Loucy (cell line): ENCODE measurements around the gene MAS1L.

Source experiments
- H2AFZ ChIP-seq: fragments of 200-600 bp; sonication (generic); 2 replicates; pipeline ENCODE4 v1.6.0; 2016; ENCODE audit warnings: antibody characterized with exemption, mild to moderate bottlenecking, low read length, moderate library complexity
- H3F3A ChIP-seq: fragments of 200-600 bp; 2 replicates; pipeline ENCODE4 v1.6.0; 2016; ENCODE audit warnings: antibody characterized with exemption, low read depth, mild to moderate bottlenecking
- H3K27me3 ChIP-seq: fragments of 200-600 bp; sonication (generic); 2 replicates; pipeline ENCODE4 v1.6.1; 2014; ENCODE audit warnings: low read length, mild to moderate bottlenecking; ENCODE audit not compliant: insufficient read depth, poor library complexity, severe bottlenecking
- H3K36me3 ChIP-seq: fragments of 200-600 bp; sonication (generic); 2 replicates; pipeline ENCODE4 v1.6.1; 2016; ENCODE audit warnings: low read length; ENCODE audit not compliant: insufficient read depth
- H3K4me1 ChIP-seq: fragments of 200-600 bp; sonication (generic); 2 replicates; pipeline ENCODE4 v1.5.1; 2014; ENCODE audit warnings: low read length, mild to moderate bottlenecking; ENCODE audit not compliant: insufficient read depth, poor library complexity, severe bottlenecking
- H3K4me2 ChIP-seq: fragments of 200-600 bp; sonication (generic); 2 replicates; pipeline ENCODE4 v1.6.0; 2014; ENCODE audit warnings: antibody characterized with exemption, low read length, low read depth, mild to moderate bottlenecking; ENCODE audit not compliant: poor library complexity, severe bottlenecking
- H3K4me3 ChIP-seq: fragments of 200-600 bp; sonication (generic); 2 replicates; pipeline ENCODE4 v1.5.1; 2014; ENCODE audit warnings: low read length, mild to moderate bottlenecking, mixed read lengths; ENCODE audit not compliant: poor library complexity, severe bottlenecking
- H3K79me2 ChIP-seq: fragments of 200-600 bp; sonication (generic); 2 replicates; pipeline ENCODE4 v1.6.1; 2014; ENCODE audit warnings: low read length; ENCODE audit not compliant: insufficient read depth
- H3K9ac ChIP-seq: fragments of 200-600 bp; sonication (generic); 2 replicates; pipeline ENCODE4 v1.6.0; 2014; ENCODE audit warnings: mild to moderate bottlenecking, low read depth, low read length, moderate library complexity; ENCODE audit not compliant: poor library complexity, severe bottlenecking
- H3K9me2 ChIP-seq: fragments of 200-600 bp; sonication (generic); replicated peaks from 2 replicates; pipeline ENCODE4 v1.6.1; 2016; ENCODE audit warnings: low read depth, low read length, mixed read lengths
- H3K9me3 ChIP-seq: fragments of 200-600 bp; sonication (generic); 2 replicates; pipeline ENCODE4 v1.6.1; 2014; ENCODE audit warnings: mild to moderate bottlenecking, antibody characterized with exemption, low read length, low read depth; ENCODE audit not compliant: insufficient read depth
- H4K20me1 ChIP-seq: fragments of 200-600 bp; sonication (generic); 2 replicates; pipeline ENCODE4 v1.6.0; 2014; ENCODE audit warnings: antibody characterized with exemption, low read length, mild to moderate bottlenecking; ENCODE audit not compliant: insufficient read depth, poor library complexity, severe bottlenecking
- CTCF ChIP-seq: fragments of 200-600 bp; sonication (generic); conservative IDR thresholded peaks from 2 replicates; pipeline ENCODE4 v1.5.1; 2014; ENCODE audit warnings: mild to moderate bottlenecking, antibody characterized with exemption, low read length
- EZH2phosphoT487 ChIP-seq: fragments of 200-600 bp; IDR thresholded peaks from 2 replicates; pipeline ENCODE4 v1.6.1; 2018; ENCODE audit warnings: antibody characterized with exemption, mild to moderate bottlenecking, moderate library complexity, borderline replicate concordance

Gene MAS1L

GRCh38 chr6:29488874-29489273 lies 1.1 kb upstream of the MAS1L start:
- H3K9me2 ChIP-seq = no peaks in the 10 kb centered on the region
- H3K9me3 ChIP-seq = no peaks in the 10 kb centered on the region
- no peaks in the 10 kb centered on the region for H3K36me3 ChIP-seq
- peaks cover 52% of the 10 kb centered on the region for H3K4me1 ChIP-seq
- H3F3A ChIP-seq = peaks cover 4% of the 10 kb centered on the region
- no peak overlapping the region for H3K4me2 ChIP-seq
- H3K9ac ChIP-seq = no peak overlapping the region
- no peak overlapping the region for H3K4me3 ChIP-seq
- TF ChIP-seq EZH2phosphoT487 = no peak
- no peak for TF ChIP-seq CTCF
- H3K79me2 ChIP-seq = no peaks in the 10 kb centered on the region
- H3K27me3 ChIP-seq = no peaks in the 10 kb centered on the region
- H2AFZ ChIP-seq = no peak overlapping the region
- no peaks in the 10 kb centered on the region for H4K20me1 ChIP-seq

- Histone ChIP-seq H3K79me2 (no peaks in the 10 kb centered on the region), H3K4me2 (no peak overlapping the region), H3K9me3 (peaks cover 4% of the 10 kb centered on the region; the same call in 1 of the 2 replicates), H3K4me1 (peaks cover 37% of the 10 kb centered on the region), H3K27me3 (no peaks in the 10 kb centered on the region), H3F3A (peaks cover 4% of the 10 kb centered on the region), H3K36me3 (no peaks in the 10 kb centered on the region), H2AFZ (no peak overlapping the region), H3K9me2 (no peaks in the 10 kb centered on the region), H4K20me1 (no peaks in the 10 kb centered on the region), H3K9ac (no peak overlapping the region), H3K4me3 (no peak overlapping the region)
- TF ChIP-seq CTCF = no peak
- TF ChIP-seq EZH2phosphoT487 = no peak
These were observed 625 bp downstream of the MAS1L start for GRCh38 chr6:29487131-29487530.

- Histone ChIP-seq H4K20me1 (no peaks in the 10 kb centered on the region), H3K9me3 (peaks cover 9% of the 10 kb centered on the region), H3K36me3 (no peaks in the 10 kb centered on the region), H3K4me3 (no peak overlapping the region), H3K4me1 (peaks cover 31% of the 10 kb centered on the region), H3F3A (peaks cover 4% of the 10 kb centered on the region), H3K9ac (no peak overlapping the region), H3K27me3 (no peaks in the 10 kb centered on the region), H3K9me2 (no peaks in the 10 kb centered on the region), H3K79me2 (no peaks in the 10 kb centered on the region), H3K4me2 (no peak overlapping the region), H2AFZ (peak overlapping the region; percentile 20; the same call in 1 of the 2 replicates)
- TF ChIP-seq EZH2phosphoT487 = no peak
- no peak for TF ChIP-seq CTCF
These were observed 1.2 kb downstream of the MAS1L start for GRCh38 chr6:29486577-29486976.
